CD14-positive monocyte (primary cell): ENCODE measurements around the gene CHST11. TPM values are rescaled to one million over a fixed set of nuclear protein-coding genes. Genes with fewer than 3 reads are reported as not detected.

ENCODE experiments used
- DNase-seq, 3 donors: peaks; one replicate each; pipeline ENCODE4 v3.0.0-alpha.2; 2011 to 2022
- H2AFZ ChIP-seq: 2 replicates; pipeline ENCODE4 v1.6.0; 2012; ENCODE audit warnings: mild to moderate bottlenecking, low read depth, low read length, inconsistent platforms; ENCODE audit not compliant: insufficient read depth, poor library complexity, severe bottlenecking
- H3K27ac ChIP-seq, 2 donors: 1 replicate in 1 of 2; 2 replicates in 1 of 2; pipeline ENCODE4 v1.5.1; 2012 to 2013; ENCODE audit warnings: low read length in 2 of 2, control low read depth in 1 of 2, inconsistent platforms in 1 of 2, low read depth in 1 of 2, mild to moderate bottlenecking in 1 of 2
- H3K27me3 ChIP-seq, 2 donors: one replicate each; pipeline versions ENCODE4 v1.6.0 to v1.6.1; 2011 to 2013; ENCODE audit warnings: low read length in 2 of 2; ENCODE audit not compliant: control insufficient read depth in 2 of 2, insufficient read depth in 2 of 2
- H3K36me3 ChIP-seq, 2 donors: replicated peaks in 1 of 2; 1 replicate in 1 of 2; 2 replicates in 1 of 2; pipeline versions ENCODE4 v1.5.1 to v1.6.1; 2012 to 2013; ENCODE audit warnings: low read length in 2 of 2, control low read depth in 1 of 2, inconsistent platforms in 1 of 2, mild to moderate bottlenecking in 1 of 2; ENCODE audit not compliant: insufficient read depth in 2 of 2, control insufficient read depth in 1 of 2
- H3K4me1 ChIP-seq, 2 donors: 1 replicate in 1 of 2; 2 replicates in 1 of 2; pipeline versions ENCODE4 v1.5.1 to v1.6.1; 2012 to 2013; ENCODE audit warnings: low read length in 2 of 2, control low read depth in 1 of 2, inconsistent platforms in 1 of 2, mild to moderate bottlenecking in 1 of 2, moderate library complexity in 1 of 2; ENCODE audit not compliant: insufficient read depth in 2 of 2, control insufficient read depth in 1 of 2
- H3K4me2 ChIP-seq: replicated peaks from 2 replicates; pipeline ENCODE3; 2012; ENCODE audit warnings: low read length, moderate library complexity, mild to moderate bottlenecking; ENCODE audit not compliant: poor library complexity, severe bottlenecking; ENCODE audit errors: extremely low read depth
- H3K4me3 ChIP-seq, 3 experiments: fragments of 200-600 bp in 1 of 3; sonication (generic) in 1 of 3; replicated peaks in 1 of 3; 1 replicate in 2 of 3; 2 replicates in 1 of 3; pipeline ENCODE4 v1.5.1; 2011 to 2013; ENCODE audit warnings: low read length in 3 of 3, mild to moderate bottlenecking in 3 of 3, control low read depth in 2 of 3, low read depth in 2 of 3, inconsistent platforms in 1 of 3, moderate library complexity in 1 of 3
- H3K79me2 ChIP-seq: 2 replicates; pipeline ENCODE4 v1.6.0; 2012; ENCODE audit warnings: mild to moderate bottlenecking, control low read depth, inconsistent platforms, low read length, moderate library complexity; ENCODE audit not compliant: insufficient read depth
- H3K9ac ChIP-seq: 2 replicates; pipeline ENCODE4 v1.6.0; 2017; ENCODE audit warnings: low read length, mild to moderate bottlenecking; ENCODE audit not compliant: insufficient read depth, poor library complexity, severe bottlenecking
- H3K9me3 ChIP-seq, 2 donors: replicated peaks in 1 of 2; 1 replicate in 1 of 2; 2 replicates in 1 of 2; pipeline versions ENCODE4 v1.5.1 to v1.6.1; 2012 to 2013; ENCODE audit warnings: low read length in 2 of 2, control low read depth in 1 of 2; ENCODE audit not compliant: control insufficient read depth in 1 of 2, insufficient read depth in 1 of 2
- H4K20me1 ChIP-seq: 2 replicates; pipeline ENCODE4 v1.6.0; 2012; ENCODE audit warnings: mild to moderate bottlenecking, low read length, control low read depth, moderate library complexity; ENCODE audit not compliant: insufficient read depth
- H3K27ac Mint-ChIP-seq, 7 donors: one replicate each; pipeline ENCODE4 v1.8.0; 2020; ENCODE audit warnings: mild to moderate bottlenecking in 7 of 7, mixed read lengths in 7 of 7, moderate library complexity in 6 of 7, inconsistent platforms in 2 of 7
- H3K27me3 Mint-ChIP-seq, 3 donors: one replicate each; pipeline ENCODE4 v1.8.0; 2021 to 2022; ENCODE audit warnings: low read depth in 3 of 3, mild to moderate bottlenecking in 3 of 3, mixed read lengths in 3 of 3, moderate library complexity in 3 of 3, inconsistent platforms in 1 of 3
- H3K36me3 Mint-ChIP-seq, 2 donors: one replicate each; pipeline ENCODE4 v1.8.0; 2020; ENCODE audit warnings: mixed read lengths in 2 of 2, inconsistent platforms in 1 of 2, mild to moderate bottlenecking in 1 of 2
- H3K4me1 Mint-ChIP-seq: one replicate; pipeline ENCODE4 v1.8.0; 2020; ENCODE audit warnings: mild to moderate bottlenecking, mixed read lengths
- H3K4me3 Mint-ChIP-seq, 2 donors: one replicate each; pipeline ENCODE4 v1.8.0; 2020; ENCODE audit warnings: mild to moderate bottlenecking in 2 of 2, mixed read lengths in 2 of 2, moderate library complexity in 1 of 2
- H3K9me3 Mint-ChIP-seq, 7 donors: one replicate each; pipeline ENCODE4 v1.8.0; 2020 to 2022; ENCODE audit warnings: mixed read lengths in 7 of 7, mild to moderate bottlenecking in 6 of 7, moderate library complexity in 6 of 7, inconsistent platforms in 2 of 7
- WGBS: methylation state at CpG from one replicate; pipeline ENCODE4 v1.1.5; 2013; ENCODE audit warnings: missing lambda C conversion rate; ENCODE audit not compliant: insufficient coverage; 5-methylcytosine and 5-hydroxymethylcytosine counted together
- intact Hi-C, 2 donors: fragments of 100-400 bp; cut with micrococcal nuclease; formaldehyde crosslinking; loops; one replicate each; pipeline versions ENCODE4 v1.15.0 to v1.15.1; 2023
- polyA plus RNA-seq, 3 donors: library from polyadenylated mRNA; depleted of rRNA in 1 of 3; unstranded in 2 of 3; stranded (reverse) in 1 of 3; fragments of 300-500 nt in 2 of 3; fragments of >200 nt in 1 of 3; fragmentation: Illumina TruSeq in 2 of 3; gene quantifications; 1 replicate in 2 of 3; 2 replicates in 1 of 3; pipeline ENCODE4 v1.2.3, GENCODE V29; 2012 to 2021
- TF ChIP-seq, protein P1 (sequence below): fragments of 200-600 bp; IDR thresholded peaks from one replicate; pipeline ENCODE4 v1.8.0; 2022; ENCODE audit warnings: antibody characterized with exemption, mild to moderate bottlenecking

Gene CHST11
- polyA plus RNA-seq, 3 donors: 44.4 to 66.6 (median 48.4) TPM

DNA sequence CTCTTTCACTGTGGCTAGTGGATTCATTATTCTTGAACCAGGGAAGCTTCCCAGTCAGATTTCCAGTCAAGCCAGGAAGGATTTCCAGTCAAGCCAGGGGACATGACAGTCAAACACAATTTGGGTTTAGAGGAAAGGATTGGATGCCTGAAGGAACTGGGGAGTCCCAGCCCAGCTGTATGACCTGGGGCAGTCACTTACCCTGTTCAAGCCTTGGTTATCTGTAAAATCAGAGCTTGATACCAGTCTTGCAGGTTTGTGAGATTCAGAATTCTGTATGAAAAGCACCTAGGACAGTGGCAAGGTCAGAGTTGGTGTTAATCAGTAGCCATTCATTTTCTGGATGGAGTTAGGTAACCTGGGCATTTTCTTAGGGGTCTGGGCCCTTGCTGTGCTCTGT lies 152.7 kb downstream of the CHST11 start:
- intact Hi-C loops: loop anchor here in 1 of 2 donors (10.0 kb wide), 1 partner anchor 65 kb away; no protein-coding TSS in a partner anchor
- no peak for DNase-seq
- peaks cover 32 to 33% of the 10 kb centered on the region in 2 donors for H3K4me1 ChIP-seq
- H3K79me2 ChIP-seq: peaks cover 97% of the 10 kb centered on the region
- H3K9me3 ChIP-seq: no peaks in the 10 kb centered on the region
- H3K36me3 ChIP-seq: peaks cover 0 to 49% of the 10 kb centered on the region in 2 donors
- H3K27me3 ChIP-seq: no peaks in the 10 kb centered on the region
- TF ChIP-seq, protein P1, sequence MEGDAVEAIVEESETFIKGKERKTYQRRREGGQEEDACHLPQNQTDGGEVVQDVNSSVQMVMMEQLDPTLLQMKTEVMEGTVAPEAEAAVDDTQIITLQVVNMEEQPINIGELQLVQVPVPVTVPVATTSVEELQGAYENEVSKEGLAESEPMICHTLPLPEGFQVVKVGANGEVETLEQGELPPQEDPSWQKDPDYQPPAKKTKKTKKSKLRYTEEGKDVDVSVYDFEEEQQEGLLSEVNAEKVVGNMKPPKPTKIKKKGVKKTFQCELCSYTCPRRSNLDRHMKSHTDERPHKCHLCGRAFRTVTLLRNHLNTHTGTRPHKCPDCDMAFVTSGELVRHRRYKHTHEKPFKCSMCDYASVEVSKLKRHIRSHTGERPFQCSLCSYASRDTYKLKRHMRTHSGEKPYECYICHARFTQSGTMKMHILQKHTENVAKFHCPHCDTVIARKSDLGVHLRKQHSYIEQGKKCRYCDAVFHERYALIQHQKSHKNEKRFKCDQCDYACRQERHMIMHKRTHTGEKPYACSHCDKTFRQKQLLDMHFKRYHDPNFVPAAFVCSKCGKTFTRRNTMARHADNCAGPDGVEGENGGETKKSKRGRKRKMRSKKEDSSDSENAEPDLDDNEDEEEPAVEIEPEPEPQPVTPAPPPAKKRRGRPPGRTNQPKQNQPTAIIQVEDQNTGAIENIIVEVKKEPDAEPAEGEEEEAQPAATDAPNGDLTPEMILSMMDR: no peak
- H3K4me1 Mint-ChIP-seq: peaks cover 62% of the 10 kb centered on the region
- peaks cover 87% of the 10 kb centered on the region for H4K20me1 ChIP-seq
- H3K4me2 ChIP-seq: no peak overlapping the region
- no peak overlapping the region for H3K4me3 Mint-ChIP-seq
- no peak overlapping the region for H2AFZ ChIP-seq
- peak overlapping the region in 1 of 2 donors; percentile 48 for H3K27ac ChIP-seq
- H3K36me3 Mint-ChIP-seq: peaks cover 42 to 49% of the 10 kb centered on the region in 2 donors
- H3K9me3 Mint-ChIP-seq: peaks cover 0 to 4% (median 2%) of the 10 kb centered on the region in 7 donors
- no peak overlapping the region for H3K9ac ChIP-seq
- H3K27me3 Mint-ChIP-seq: peaks cover 0 to 4% (median 0%) of the 10 kb centered on the region in 3 donors
- no peak overlapping the region for H3K4me3 ChIP-seq
- H3K27ac Mint-ChIP-seq: peak overlapping the region in 4 of 7 donors; percentile 25 to 81 (median 64)

DNA sequence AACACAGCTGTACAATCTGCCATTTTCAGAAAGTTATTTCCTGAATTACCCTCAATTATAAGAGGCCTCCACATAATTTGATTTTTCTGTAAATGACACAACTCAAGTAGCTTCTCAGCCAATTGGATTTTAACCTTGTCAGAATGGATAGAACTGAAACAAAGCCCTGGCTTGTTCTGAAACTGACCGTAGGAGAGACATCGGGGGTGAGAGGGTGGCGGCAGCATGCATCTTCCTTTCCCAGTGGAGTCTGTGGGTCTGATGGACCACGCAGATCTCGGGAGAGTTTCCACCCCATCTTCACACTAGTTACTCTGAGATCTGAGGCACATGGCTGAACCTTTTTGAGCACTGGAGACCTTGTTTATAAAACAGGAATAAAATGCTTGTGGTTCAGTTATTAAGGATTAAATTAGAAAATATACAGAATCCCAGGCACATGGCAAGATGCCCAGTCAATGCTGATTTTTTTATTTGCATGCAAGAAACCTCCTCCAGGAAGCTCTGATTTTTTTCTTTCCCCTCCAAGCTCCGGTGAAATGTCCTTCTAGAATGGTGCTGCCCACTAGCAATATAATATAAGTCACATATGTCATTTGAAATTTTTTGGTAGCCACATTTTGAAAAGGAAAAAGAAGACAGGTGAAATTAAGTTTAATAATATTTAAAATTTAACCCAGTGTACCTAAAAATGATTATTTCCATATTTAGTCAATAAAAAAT lies 153.9 kb downstream of the CHST11 start:
- peaks cover 49 to 52% of the 10 kb centered on the region in 2 donors for H3K36me3 Mint-ChIP-seq

More for the DNA sequence above, 153.9 kb downstream of the CHST11 start:
- Histone ChIP-seq H3K4me3 (no peak overlapping the region), H3K9me3 (no peaks in the 10 kb centered on the region), H3K4me1 (peaks cover 20 to 21% of the 10 kb centered on the region in 2 donors), H3K79me2 (peaks cover 99% of the 10 kb centered on the region), H3K4me2 (no peak overlapping the region), H2AFZ (no peak overlapping the region), H3K27me3 (no peaks in the 10 kb centered on the region), H3K36me3 (peaks cover 0 to 57% of the 10 kb centered on the region in 2 donors), H4K20me1 (peaks cover 87% of the 10 kb centered on the region), H3K27ac (peak overlapping the region in 1 of 2 donors; percentile 23), H3K9ac (no peak overlapping the region)
- H3K27ac Mint-ChIP-seq: peak overlapping the region in 1 of 7 donors; percentile 53
- no CpG with 5 or more reads among the region's 6 CpGs for WGBS
- intact Hi-C loops: no loop called here
- no peak for DNase-seq
- H3K9me3 Mint-ChIP-seq: peaks cover 0 to 5% (median 3%) of the 10 kb centered on the region in 7 donors
- peaks cover 52% of the 10 kb centered on the region for H3K4me1 Mint-ChIP-seq
- H3K27me3 Mint-ChIP-seq: peaks cover 0 to 2% (median 0%) of the 10 kb centered on the region in 3 donors
- TF ChIP-seq, protein P1: no peak
- no peak overlapping the region for H3K4me3 Mint-ChIP-seq
